NCI-H446 treated with DMSO at 0.1 percent for 48 hours (cell line): ENCODE results near the gene TRIM9.

Experiments
- DNase-seq: peaks from one replicate; lab custom pipeline; 2025; lab: John Stamatoyannopoulos, UW

Gene TRIM9

GRCh38 chr14:51056421-51056820 lies 38.5 kb downstream of the TRIM9 start:
- no peak for DNase-seq

- no peak for DNase-seq
Observed at GRCh38 chr14:51053157-51053556, 41.7 kb downstream of the TRIM9 start.

- DNase-seq, result no peak
Observed at GRCh38 chr14:51044961-51045360, 49.9 kb downstream of the TRIM9 start.

- no peak for DNase-seq
Observed at GRCh38 chr14:51041883-51042282, 53.0 kb downstream of the TRIM9 start.

GRCh38 chr14:51041108-51041531 lies 53.8 kb downstream of the TRIM9 start:
- DNase-seq, result no peak

GRCh38 chr14:51039252-51039651 lies 55.7 kb downstream of the TRIM9 start:
- no peak for DNase-seq

GRCh38 chr14:51035611-51036192 lies 59.2 kb downstream of the TRIM9 start:
- no peak for DNase-seq

- no peak for DNase-seq
Observed at GRCh38 chr14:51028851-51029754, 65.8 kb downstream of the TRIM9 start.

- DNase-seq, result no peak
Observed at GRCh38 chr14:51028361-51028760, 66.5 kb downstream of the TRIM9 start.

- no peak for DNase-seq
Observed at GRCh38 chr14:51024377-51024776, 70.5 kb downstream of the TRIM9 start.

- DNase-seq, result no peak
Observed at GRCh38 chr14:51023964-51024363, 70.9 kb downstream of the TRIM9 start.

GRCh38 chr14:51022769-51023168 lies 72.1 kb downstream of the TRIM9 start:
- no peak for DNase-seq

- DNase-seq, result no peak
Observed at GRCh38 chr14:51020024-51020710, 74.7 kb downstream of the TRIM9 start.

GRCh38 chr14:51019089-51019488 lies 75.8 kb downstream of the TRIM9 start:
- DNase-seq, result no peak

GRCh38 chr14:51018521-51018920 lies 76.4 kb downstream of the TRIM9 start:
- DNase-seq, result no peak

GRCh38 chr14:51014625-51015024 lies 80.3 kb downstream of the TRIM9 start:
- DNase-seq, result no peak

- DNase-seq, result peak; percentile 72
Observed at GRCh38 chr14:51014086-51014485, 80.8 kb downstream of the TRIM9 start.

GRCh38 chr14:51012055-51012454 lies 82.8 kb downstream of the TRIM9 start:
- DNase-seq, result no peak

- DNase-seq, result peak; percentile 78
Observed at GRCh38 chr14:51008446-51008845, 86.5 kb downstream of the TRIM9 start.

GRCh38 chr14:51006781-51007211 lies 88.1 kb downstream of the TRIM9 start:
- DNase-seq, result peak; percentile 97

- DNase-seq, result no peak
Observed at GRCh38 chr14:51006324-51006723, 88.6 kb downstream of the TRIM9 start.

GRCh38 chr14:51004801-51005526 lies 89.9 kb downstream of the TRIM9 start:
- no peak for DNase-seq
